HL-60 (cell line): ENCODE data around the gene TRMT112.

Experiments used
- DNase-seq, 2 experiments: peaks; one replicate each; pipeline ENCODE4 v3.0.0-alpha.2; 2010 to 2020; ENCODE audit warnings: low read depth in 1 of 2, low spot score in 1 of 2
- H3K27ac ChIP-seq: fragments of 250-450 bp; sonication (Bioruptor Pico); replicated peaks from 2 replicates; pipeline ENCODE4 v1.5.1; 2020; ENCODE audit warnings: mild to moderate bottlenecking, moderate library complexity
- H3K27me3 ChIP-seq: fragments of 250-450 bp; sonication (Bioruptor Pico); 2 replicates; pipeline ENCODE4 v1.5.1; 2021; ENCODE audit warnings: mild to moderate bottlenecking, moderate library complexity; ENCODE audit not compliant: insufficient read depth, poor library complexity, severe bottlenecking
- H3K4me3 ChIP-seq: replicated peaks from 2 replicates; pipeline ENCODE4 v1.5.1; 2011; ENCODE audit warnings: mild to moderate bottlenecking, control low read depth, low read length; ENCODE audit not compliant: insufficient read depth
- CTCF ChIP-seq: IDR thresholded peaks from one replicate; pipeline ENCODE4 v1.5.1; 2011; ENCODE audit warnings: low read length, control low read depth, inconsistent platforms; ENCODE audit not compliant: insufficient read depth
- GABPA ChIP-seq: IDR thresholded peaks from 2 replicates; pipeline ENCODE4 v1.6.1; 2012; ENCODE audit warnings: low read depth
- POLR2AphosphoS5 ChIP-seq: IDR thresholded peaks from 2 replicates; pipeline ENCODE4 v1.6.1; 2012; ENCODE audit warnings: low read depth
- REST ChIP-seq: IDR thresholded peaks from 2 replicates; pipeline ENCODE4 v1.6.1; 2012; ENCODE audit warnings: low read depth; ENCODE audit not compliant: insufficient replicate concordance
- SPI1 ChIP-seq: IDR thresholded peaks from 2 replicates; pipeline ENCODE4 v1.6.1; 2012; ENCODE audit warnings: low read depth, mild to moderate bottlenecking, borderline replicate concordance

The TRMT112 gene

GRCh38 chr11:64283092-64283491 is 34.3 kb downstream of the TRMT112 start:
- Histone ChIP-seq H3K27me3 (no peaks in the 10 kb centered on the region), H3K4me3 (no peak overlapping the region), H3K27ac (no peak overlapping the region)
- TF ChIP-seq REST = no peak
- TF ChIP-seq SPI1 = no peak
- TF ChIP-seq CTCF = no peak
- DNase-seq = no peak

- no peak for DNase-seq
- Histone ChIP-seq H3K27me3 (no peaks in the 10 kb centered on the region), H3K27ac (no peak overlapping the region), H3K4me3 (no peak overlapping the region)
- TF ChIP-seq GABPA = no peak
- no peak for TF ChIP-seq REST
- TF ChIP-seq SPI1 = no peak
- TF ChIP-seq POLR2AphosphoS5 = no peak
- TF ChIP-seq CTCF = no peak
Measured at GRCh38 chr11:64281957-64282770, 35.2 kb downstream of the TRMT112 start.

- Histone ChIP-seq H3K4me3 (no peak overlapping the region), H3K27me3 (no peaks in the 10 kb centered on the region), H3K27ac (no peak overlapping the region)
- DNase-seq = no peak
- TF ChIP-seq POLR2AphosphoS5 = no peak
- no peak for TF ChIP-seq REST
- no peak for TF ChIP-seq SPI1
- no peak for TF ChIP-seq GABPA
- TF ChIP-seq CTCF = no peak
Measured at GRCh38 chr11:64278576-64279190, 38.7 kb downstream of the TRMT112 start.
